ENCODE measurements around the gene TRMT2A.
"Not testable (repeated sequence)": the region's sequence is repeated elsewhere in the genome, so short reads cannot be mapped to it uniquely, and the experiment has no call there.

The TRMT2A gene, protein sequence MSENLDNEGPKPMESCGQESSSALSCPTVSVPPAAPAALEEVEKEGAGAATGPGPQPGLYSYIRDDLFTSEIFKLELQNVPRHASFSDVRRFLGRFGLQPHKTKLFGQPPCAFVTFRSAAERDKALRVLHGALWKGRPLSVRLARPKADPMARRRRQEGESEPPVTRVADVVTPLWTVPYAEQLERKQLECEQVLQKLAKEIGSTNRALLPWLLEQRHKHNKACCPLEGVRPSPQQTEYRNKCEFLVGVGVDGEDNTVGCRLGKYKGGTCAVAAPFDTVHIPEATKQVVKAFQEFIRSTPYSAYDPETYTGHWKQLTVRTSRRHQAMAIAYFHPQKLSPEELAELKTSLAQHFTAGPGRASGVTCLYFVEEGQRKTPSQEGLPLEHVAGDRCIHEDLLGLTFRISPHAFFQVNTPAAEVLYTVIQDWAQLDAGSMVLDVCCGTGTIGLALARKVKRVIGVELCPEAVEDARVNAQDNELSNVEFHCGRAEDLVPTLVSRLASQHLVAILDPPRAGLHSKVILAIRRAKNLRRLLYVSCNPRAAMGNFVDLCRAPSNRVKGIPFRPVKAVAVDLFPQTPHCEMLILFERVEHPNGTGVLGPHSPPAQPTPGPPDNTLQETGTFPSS

DNA sequence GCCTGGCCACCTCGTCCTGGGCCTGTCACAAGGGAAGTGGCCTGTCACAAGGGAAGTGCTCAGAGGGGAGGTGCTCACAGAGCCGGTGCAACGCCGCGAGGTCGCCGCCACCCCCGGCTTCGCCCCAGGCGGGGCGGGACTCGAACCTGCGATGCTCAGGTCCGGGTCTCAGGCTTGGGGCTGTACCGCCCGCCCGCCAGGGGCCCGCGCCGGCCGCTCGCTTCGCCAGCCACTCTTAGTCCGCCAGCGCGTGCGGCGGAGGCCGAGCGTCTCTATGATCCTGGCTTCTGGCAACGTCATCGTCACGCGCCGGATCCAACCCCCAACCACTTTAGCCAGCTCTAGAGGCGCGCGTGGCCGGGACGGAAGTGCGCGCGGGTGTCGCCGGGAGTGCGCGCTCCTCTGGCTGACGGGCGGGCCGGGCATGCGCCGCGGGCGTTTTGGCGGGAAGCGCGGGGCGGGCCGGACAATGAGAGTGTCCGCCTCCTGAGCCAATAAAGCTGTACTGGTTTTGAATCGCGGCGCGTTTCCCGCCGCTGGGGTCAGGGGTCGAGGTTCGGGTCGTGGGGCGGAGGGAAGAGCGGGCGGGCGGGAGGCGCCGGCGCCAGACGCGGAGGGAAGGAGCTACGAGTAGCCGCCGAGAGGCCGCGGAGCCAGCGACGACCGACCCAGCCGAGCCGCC lies at the start of gene TRMT2A:
TRMT2A (minus strand) TSS at position 276 of the 682 bp plus-strand sequence. CDS start 320 bp downstream, outside the sequence.
- DNase-seq = peak; percentile 35

DNA sequence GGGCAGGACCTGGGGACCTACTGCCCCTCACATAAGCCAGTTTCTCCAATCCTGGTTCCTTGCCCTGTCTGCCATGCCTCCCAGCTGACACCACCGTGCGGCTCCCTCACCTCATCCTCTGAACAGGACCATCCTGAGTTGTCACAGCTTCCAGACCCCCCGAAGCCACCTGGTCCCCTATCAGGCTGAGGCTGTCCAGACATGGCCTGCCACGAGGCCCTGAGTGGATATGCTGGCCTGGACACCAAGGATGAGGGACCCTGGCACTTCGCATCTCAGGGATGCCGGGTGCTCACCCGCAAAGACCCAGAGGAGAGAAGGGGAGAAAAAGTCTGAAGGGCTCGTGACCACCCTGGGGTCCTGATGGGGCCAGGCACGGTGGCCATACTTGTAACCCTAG lies 49.7 kb upstream of the TRMT2A start:
- DNase-seq = no peak

DNA sequence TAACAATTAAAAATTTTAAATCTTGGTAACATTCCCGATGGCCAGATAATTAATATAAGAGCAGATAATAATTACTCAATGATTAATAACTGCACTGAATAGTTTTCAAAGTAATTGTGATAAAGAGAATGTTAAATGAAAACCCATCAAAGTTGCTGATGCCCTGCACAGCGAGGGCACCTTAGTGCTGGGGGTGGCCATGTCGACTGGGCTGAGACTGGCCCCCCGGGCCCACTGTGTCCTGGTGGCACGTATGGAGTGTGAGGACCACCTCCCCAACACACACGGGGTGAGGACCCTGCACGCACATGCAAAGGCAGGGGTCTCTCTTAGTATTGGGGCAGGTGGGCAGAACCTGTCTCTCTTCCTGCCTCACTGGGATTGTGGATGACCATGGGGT lies 48.9 kb upstream of the TRMT2A start:
- DNase-seq = no peak

DNA sequence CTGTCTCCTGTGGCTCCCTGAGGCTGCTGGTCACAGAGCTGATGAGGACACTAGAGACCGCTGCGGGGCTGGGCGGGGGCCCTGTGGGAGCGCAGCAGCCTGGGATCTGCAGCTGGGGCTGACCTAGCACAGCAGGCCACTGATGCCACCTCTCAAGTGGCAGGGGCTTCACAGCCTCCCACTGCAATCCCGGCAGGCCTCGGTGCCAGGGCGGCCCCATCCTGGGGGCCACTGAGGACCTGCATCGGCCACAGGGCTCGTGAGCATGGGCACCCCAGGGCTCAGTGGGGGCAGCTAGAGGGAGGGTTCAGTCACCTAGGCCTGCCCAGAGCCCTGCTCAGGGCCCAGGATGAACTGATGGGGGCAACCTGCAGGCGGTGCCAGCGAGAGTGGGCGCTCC lies 48.4 kb upstream of the TRMT2A start:
- no peak for DNase-seq

DNA sequence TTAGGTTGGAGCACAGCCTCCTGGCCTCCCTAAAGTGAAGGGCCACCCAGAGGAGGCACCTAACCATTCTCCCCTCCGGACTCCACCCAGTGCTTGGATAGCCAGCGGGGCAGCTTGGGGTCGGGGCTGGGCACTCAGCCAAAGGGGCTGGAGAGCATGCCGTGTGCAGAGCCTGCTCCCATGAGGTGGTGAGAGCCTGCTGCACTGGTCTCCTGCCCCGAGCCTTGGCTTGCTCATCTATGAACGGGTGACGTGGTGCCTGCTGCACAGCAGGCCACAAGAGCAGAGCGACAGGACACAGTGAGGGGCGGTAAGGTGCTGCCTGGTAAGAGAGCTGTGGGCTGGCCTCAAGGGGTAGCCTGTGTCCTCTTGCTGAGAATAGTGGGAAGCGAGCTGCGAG lies 47.8 kb upstream of the TRMT2A start:
- DNase-seq = no peak

DNA sequence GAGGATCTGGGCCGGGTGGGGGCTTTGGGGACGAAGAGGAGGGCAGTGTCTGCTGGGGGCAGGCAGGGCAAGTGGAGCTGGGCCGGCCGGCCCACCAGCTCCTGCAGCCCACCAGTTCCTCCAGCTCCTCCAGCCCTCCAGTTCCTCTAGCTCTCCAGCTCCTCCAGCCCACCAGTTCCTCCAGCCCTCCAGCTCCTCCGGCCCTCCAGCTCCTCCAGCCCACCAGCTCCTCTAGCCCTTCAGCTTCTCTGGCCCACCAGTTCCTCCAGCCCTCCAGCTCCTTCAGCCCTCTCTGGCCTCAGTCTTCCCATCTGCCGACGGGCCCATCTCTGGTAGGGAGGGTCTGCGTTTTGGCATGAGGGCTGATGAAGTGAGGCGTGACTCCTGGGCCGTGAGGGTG lies 43.0 kb upstream of the TRMT2A start:
- no peak for DNase-seq

DNA sequence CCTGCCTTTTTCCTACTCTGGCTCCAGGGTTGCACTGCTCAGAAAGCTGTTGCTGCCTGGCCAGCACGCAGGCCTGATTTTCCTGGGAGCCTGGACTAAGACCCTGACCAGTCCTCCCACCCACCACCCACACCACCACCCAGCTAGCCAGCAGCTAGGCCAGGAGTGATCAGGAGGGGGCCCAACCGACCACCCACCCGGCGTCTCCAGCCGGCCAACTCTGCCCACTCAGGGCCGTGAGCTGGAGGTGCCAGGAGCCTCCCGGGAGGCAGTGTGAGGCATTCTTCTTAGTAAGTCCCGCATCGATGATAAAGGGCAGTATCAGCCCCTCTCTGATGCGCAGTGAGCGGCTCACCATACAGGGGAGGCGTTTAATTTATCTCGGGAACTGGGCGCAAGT lies 42.5 kb upstream of the TRMT2A start:
- DNase-seq = not testable (repeated sequence)

DNA sequence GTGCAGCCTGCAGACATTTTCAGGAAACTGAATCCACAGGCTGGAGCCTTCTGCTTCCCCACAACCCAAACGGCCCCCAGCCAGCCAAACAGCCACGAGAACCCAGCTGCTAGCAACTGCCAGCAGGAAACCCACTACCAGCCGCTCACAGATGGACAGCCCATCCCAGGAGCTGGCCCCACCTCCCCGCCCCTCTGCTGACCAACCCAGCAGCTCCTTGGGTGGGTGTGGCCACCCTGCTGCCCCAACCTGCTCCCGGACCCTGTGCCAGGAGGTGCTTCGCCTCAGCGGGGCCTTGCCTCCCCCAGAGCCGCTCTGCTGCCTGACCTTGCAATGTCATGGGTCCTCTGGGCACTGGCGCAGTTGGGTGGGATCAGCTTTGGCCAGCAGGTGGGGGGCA lies 42.0 kb upstream of the TRMT2A start:
- no peak for DNase-seq

DNA sequence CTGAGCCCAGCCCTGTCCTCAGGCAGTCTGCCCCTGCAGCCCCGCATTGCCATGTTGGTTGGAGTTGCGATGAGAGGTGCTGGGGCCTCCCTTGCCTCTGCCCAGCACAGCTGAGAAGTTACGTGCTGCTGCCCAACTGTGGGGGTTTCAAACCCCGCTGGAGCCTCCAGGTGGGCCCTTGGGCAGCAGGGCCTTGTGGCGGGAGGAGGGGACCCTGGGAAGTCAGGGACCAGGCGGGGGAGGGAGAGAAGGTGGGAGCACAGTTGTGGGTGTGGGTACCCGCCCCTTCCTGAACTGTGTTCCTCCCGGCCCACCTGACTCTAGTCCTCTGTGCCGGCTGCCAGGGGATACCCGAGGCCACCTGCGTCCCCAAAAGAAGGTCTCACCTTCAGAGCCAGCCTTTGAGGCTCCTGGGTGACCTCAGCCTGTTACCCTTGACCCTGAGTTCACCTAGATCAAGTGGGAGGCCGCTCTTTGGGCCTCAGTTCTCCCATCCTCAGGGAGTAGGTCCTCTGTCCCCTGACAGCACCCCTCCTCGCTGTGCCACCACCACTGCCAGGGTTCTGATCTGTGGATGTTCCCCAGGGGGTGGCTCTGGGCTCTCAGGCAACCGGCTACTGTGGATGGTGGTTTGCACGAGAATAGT lies 41.5 kb upstream of the TRMT2A start:
- no peak for DNase-seq

DNA sequence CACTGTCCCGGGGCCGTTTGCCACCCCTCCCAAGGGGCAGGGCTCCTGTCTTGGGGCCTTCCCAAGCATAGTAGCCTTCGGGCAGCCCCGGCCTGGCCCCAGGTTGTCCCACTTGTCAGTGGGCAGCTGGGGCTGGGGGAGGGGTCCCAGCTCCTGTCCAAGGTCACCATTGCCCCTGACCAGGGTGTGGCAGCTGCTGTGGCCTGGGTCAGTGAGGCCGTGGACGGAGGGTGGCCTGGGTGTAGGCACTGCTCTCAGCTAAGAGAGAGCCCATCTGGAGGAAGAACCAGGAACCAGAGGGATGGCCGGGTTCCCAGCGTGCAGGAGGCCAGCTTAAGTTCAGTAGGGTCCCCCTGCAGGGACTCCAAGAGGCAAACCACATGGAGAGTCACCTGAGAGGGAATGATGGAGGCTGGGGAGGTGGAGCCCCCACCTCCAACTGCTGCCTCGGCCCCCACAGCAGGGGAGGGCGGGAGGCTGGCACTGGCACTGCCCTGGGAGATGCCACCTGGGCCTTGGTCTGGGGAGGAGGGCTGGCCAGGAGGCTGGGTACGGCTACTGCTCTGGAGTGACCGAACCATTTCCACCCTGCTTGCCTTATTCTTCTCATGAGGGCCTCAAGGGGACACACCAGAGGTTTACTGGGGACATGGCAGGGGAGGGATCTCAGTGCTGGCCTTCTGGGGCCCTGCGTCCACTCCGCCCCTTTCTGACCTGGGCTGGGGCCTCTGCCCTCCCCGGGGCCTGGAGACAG lies 40.6 kb upstream of the TRMT2A start:
- DNase-seq = no peak

DNA sequence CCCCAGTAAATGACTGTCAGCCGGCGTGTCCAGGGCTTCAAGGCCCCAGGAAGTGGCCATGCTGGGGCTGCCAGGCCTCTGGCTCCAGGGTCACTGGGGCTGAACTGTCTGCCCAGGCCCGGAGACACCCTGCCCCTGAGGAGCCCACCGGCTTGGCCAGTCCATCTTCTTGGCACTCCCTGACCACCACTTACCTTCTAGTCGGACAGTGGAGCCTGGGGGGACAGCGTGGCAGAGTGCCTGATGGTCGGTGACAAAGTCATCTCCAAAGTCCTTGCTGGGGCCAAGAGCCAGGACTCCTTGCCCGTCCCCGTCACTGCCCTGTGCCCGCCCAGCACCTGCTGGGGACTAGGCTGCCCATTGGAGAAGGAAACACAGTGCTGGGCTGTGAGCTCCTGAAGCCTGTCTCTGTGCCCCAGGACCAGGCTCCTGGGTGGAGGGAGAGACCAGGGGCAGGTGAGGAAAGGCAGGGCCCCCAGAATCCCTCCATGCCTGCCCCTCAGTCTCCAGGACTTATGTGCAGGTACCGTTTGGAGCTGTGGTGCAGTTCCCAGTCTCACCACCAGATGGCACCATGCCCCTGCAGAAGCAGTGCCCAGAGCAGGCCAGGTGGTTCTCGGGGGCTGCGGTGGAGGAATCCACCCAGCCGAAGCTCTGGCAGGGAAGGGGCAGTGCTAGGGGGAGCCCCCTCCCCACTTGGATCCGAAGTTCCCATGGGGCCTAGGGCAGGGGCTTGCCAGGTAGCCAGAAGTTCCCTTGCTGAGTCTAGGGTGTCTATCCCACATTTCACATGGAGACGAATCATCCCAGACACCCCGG lies 39.8 kb upstream of the TRMT2A start:
- DNase-seq = no peak

DNA sequence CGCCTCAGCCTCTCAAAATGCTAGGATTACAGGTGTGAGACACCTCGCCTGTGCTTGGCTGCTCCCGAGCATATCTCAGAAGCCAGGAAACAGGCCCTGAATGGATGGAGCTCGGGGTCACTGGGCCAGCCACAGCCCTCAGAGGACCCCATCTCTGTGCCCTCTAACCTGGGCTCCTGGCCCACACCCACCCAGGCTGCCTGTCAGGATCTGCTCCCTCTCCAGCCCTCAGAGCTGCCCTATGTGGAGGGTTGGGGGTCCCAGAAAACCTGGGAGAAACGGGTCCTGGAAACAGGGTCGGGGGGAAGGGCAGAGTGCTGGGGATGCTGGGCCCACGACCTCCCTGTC lies 39.0 kb upstream of the TRMT2A start:
- DNase-seq = no peak

DNA sequence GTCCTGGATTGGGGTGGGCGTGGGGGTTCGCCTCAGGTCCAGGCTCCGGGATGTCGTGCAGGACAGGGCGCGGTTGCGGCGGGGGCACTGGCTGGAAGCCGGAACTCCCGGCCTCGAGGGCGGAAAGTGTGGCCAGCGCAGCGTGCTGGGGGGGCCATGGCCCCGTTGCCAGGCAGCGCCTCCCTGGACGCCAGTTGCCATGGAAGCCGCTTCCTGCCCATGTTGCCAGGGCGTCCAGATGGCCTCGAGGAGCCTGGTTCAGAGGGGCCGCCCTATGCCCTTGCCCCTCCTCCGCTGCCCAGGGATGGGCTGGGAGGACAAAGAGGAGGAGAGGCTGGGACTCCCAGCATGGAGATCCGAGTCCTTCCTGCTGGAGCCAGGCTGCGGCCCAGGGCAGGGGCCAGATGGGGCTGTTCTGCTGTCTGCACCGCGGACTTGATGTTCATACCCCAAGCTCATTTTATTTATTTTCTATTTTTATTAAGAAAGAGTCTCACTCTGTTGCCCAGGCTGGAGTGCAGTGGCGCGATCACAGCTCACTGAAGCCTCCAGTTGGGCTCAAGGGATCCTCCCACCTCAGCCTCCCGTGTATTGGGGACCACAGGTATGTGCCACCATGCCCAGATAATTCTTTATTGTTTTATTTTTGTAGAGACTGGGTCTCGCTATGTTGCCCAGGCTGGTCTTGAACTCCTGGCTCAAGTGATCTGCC lies 38.5 kb upstream of the TRMT2A start:
- no peak for DNase-seq

DNA sequence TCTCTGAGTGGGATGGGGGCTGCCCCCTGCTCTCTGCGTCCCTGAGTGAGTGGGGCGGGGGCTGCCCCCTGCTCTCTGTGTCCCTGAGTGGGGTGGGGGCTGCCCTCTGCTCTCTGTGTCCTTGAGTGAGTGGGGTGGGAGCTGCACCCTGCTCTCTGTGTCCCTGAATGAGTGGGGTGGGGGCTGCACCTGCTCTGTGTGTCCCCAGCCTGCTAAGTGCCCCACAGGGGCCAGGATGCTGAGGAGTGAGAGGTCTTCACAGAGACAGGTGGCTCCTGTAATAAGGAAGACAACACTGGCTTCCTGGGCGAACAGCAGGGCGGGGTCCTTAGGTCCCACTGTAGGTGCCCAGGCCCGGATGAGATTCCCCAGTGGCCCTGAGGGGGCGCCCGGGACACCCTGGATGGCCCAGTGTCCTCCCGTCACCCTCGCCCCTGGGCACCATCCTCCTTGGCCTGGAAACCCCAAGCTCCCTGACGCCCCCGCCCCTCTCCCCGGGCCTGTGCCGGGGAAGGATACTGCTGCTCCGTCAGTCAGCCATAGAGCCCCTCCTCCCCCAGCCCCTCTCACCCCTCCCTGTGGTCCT lies 37.7 kb upstream of the TRMT2A start:
- DNase-seq = no peak

DNA sequence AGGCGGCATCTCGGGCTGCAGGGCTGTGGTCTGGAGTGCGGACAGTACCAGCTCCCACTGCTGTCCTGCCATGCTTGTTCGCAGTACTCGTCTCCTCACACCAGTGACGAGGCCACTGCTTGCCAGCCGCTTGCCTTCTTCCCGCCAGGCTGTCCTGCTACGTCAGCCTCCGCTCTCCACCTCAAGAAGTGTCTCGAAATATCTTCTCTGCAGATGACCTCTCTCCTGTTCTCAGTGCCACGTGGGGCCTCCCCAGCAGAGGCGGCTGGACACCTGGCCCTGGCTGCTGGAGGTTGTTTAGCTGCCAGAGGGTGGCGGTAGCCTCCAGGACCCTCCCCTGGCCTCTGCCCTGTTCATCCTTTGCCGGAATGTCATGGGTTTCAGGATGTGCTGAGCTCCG lies 36.9 kb upstream of the TRMT2A start:
- DNase-seq = no peak

DNA sequence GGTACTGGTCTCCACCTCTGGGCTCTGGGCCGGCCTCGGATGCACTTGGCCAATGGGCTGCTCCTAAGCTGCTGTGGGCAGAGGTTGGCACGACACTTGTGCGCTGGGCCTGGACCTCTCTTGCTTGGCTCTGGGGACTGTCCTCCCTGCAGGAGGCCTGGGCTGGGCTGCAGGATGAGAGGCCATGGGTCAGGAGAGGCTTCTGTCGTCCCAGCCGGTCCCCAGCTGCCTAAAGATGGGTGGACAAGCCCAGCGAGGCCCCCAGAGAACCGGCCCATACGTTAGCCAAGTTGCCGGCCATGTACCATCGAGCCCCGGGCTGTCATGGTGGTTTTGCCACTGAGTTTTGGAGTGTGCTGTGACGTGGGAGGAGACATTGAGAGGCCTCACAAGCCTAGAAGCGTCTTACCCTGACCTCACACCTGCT lies 35.5 kb upstream of the TRMT2A start:
- no peak for DNase-seq

DNA sequence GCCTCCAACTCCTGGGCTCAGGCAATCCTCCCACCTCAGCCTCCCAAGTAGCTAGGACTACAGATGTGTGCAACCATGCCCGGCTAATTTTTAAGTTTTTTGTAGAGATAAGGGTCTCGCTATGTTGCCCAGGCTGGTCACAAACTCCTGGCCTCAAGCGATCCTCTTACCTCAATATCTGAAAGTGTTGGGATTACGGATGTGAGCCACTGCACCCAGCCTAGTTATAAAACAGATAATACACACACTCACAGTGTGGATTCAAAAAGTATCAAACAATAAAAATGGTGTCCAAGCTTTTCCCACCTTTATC lies 34.2 kb upstream of the TRMT2A start:
- DNase-seq = no peak

DNA sequence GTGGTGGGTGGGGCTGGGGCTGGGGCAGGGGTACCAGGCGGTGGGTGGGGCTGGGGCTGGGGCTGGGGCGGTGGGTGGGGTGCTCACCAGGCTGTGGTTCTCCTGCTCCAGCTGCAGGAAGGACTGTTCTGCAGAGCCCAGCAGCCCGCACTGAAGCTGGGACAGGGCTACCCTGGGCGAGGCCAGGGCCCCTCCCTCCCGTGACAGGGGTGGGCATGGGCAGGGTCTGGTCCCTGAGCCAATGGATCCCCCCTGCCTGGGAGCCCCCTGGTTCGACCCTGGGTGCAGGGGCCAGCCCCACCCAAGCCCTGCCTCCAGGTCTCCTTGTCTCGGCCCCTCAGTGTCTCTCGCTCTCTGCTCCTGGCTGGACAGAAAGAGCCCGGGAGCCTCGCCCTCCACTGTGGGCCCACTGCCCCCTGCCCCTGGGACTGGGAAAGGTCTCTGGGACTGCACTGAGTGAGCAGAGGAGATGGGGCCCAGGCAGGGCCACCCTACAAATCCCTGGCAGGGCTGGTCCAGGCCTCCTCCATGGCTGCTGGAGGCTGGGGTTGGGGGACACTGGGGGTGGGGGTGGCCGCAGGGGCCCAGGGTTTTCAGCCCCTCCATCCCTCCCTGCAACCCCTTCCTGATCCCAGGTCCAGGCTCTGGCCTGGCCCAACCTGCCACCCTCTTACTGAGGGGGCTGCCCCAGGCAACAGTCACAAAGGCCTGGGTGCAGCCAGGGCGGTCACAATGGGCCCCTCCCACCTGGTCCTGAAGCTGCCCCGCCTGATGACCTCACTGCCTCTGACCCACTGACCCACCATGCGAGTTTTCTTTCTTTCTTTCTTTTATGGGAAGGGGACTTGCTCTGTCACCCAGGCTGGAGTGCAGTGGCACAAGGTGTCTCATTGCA lies 33.6 kb upstream of the TRMT2A start, which contains the start of gene CCDC188:
CCDC188 (minus strand) TSS at position 675 of the 895 bp plus-strand sequence; CDS start at position 606, 69 bp downstream.
- DNase-seq = no peak
